Activated CD4-positive, alpha-beta memory T cell treated with anti-CD3 and anti-CD28 coated beads for 36 hours (primary cell): ENCODE measurements around the gene NT5C3A. TPM values are rescaled to one million over a fixed set of nuclear protein-coding genes. Genes with fewer than 3 reads are reported as not detected.

Experiments
- CTCF ChIA-PET: fragments of 350-600 bp; sonication (Branson Sonifier 250); formaldehyde crosslinking; loops from one replicate; lab custom pipeline; 2021; ENCODE audit warnings: antibody characterized with exemption, inconsistent platforms; lab: Charles Lee
- POLR2A ChIA-PET: fragments of 350-600 bp; sonication (Branson Sonifier 250); formaldehyde crosslinking; loops from one replicate; lab custom pipeline; 2021; ENCODE audit warnings: antibody characterized with exemption; lab: Charles Lee
- DNase-seq: peaks from one replicate; pipeline ENCODE4 v3.0.0-alpha.2; 2020
- H3K27ac Mint-ChIP-seq: one replicate; pipeline ENCODE4 v1.8.0; 2021; ENCODE audit warnings: mixed read lengths
- H3K27me3 Mint-ChIP-seq: one replicate; pipeline ENCODE4 v1.8.0; 2021; ENCODE audit warnings: mixed read lengths
- H3K36me3 Mint-ChIP-seq: one replicate; pipeline ENCODE4 v1.8.0; 2021; ENCODE audit warnings: mixed read lengths
- H3K4me1 Mint-ChIP-seq: one replicate; pipeline ENCODE4 v1.8.0; 2021; ENCODE audit warnings: low read depth, mixed read lengths
- H3K4me3 Mint-ChIP-seq: one replicate; pipeline ENCODE4 v1.8.0; 2021; ENCODE audit warnings: mild to moderate bottlenecking, mixed read lengths
- H3K9me3 Mint-ChIP-seq: one replicate; pipeline ENCODE4 v1.8.0; 2021; ENCODE audit warnings: mixed read lengths
- intact Hi-C: fragments of 100-400 bp; cut with micrococcal nuclease; formaldehyde crosslinking; loops from one replicate; pipeline ENCODE4 v1.15.1; 2023
- total RNA-seq, 2 experiments: library from RNA; stranded (reverse); gene quantifications; one replicate each; pipeline ENCODE4 v1.2.3, GENCODE V29; 2021

The NT5C3A gene
- total RNA-seq, 2 experiments from 2014 or later: 38.5 to 42.8 TPM

- Mint-ChIP-seq H3K36me3 (peaks cover 7% of the 10 kb centered on the region), H3K9me3 (no peaks in the 10 kb centered on the region), H3K27me3 (no peaks in the 10 kb centered on the region), H3K27ac (peak overlapping the region; percentile 72), H3K4me1 (peaks cover 53% of the 10 kb centered on the region), H3K4me3 (no peak overlapping the region)
- POLR2A ChIA-PET: no interaction called here
- intact Hi-C loops: loop anchor here (1.0 to 5.0 kb wide), 3 partner anchors 8 to 252 kb away; partner anchors contain the start of gene NT5C3A
- DNase-seq: no peak
- CTCF ChIA-PET: interaction anchor here (0.9 to 5.3 kb wide), 9 partner anchors 8 to 289 kb away, joined by 3 to 20 read pairs (median 5); partner anchors contain the start of genes NT5C3A and RP9
Measured at GRCh38 chr7:33054261-33054964, 8.2 kb downstream of the NT5C3A start.

- Mint-ChIP-seq H3K4me1 (peaks cover 52% of the 10 kb centered on the region), H3K4me3 (no peak overlapping the region), H3K36me3 (peaks cover 5% of the 10 kb centered on the region), H3K27me3 (no peaks in the 10 kb centered on the region), H3K9me3 (no peaks in the 10 kb centered on the region), H3K27ac (peak overlapping the region; percentile 72)
- ChIA-PET POLR2A (no interaction called here), CTCF (interaction anchor here (1.3 to 5.3 kb wide), 6 partner anchors 9 to 289 kb away, joined by 3 to 20 read pairs (median 5); partner anchors contain the start of genes NT5C3A and RP9)
- no peak for DNase-seq
- intact Hi-C loops: loop anchor here (1.0 to 5.0 kb wide), 3 partner anchors 9 to 251 kb away; partner anchors contain the start of gene NT5C3A
Measured at GRCh38 chr7:33053721-33054120, 8.9 kb downstream of the NT5C3A start.

GRCh38 chr7:33050535-33051318 lies 11.8 kb downstream of the NT5C3A start:
- intact Hi-C loops: loop anchor here (1.0 to 5.0 kb wide), 5 partner anchors 10 to 248 kb away; no protein-coding TSS in a partner anchor
- CTCF ChIA-PET: interaction anchor here (1.5 to 5.3 kb wide), 4 partner anchors 11 to 204 kb away, joined by 5 to 20 read pairs (median 14); partner anchors contain the start of gene NT5C3A
- Mint-ChIP-seq H3K27me3 (no peaks in the 10 kb centered on the region), H3K4me1 (peaks cover 44% of the 10 kb centered on the region), H3K36me3 (no peaks in the 10 kb centered on the region), H3K27ac (no peak overlapping the region), H3K9me3 (no peaks in the 10 kb centered on the region), H3K4me3 (no peak overlapping the region)
- DNase-seq: no peak
- POLR2A ChIA-PET: no interaction called here

GRCh38 chr7:33048704-33049103 lies 13.9 kb downstream of the NT5C3A start:
- no peaks in the 10 kb centered on the region for H3K36me3 Mint-ChIP-seq
- CTCF ChIA-PET: interaction anchor here (2.2 to 2.4 kb wide), 2 partner anchors 9 to 202 kb away, joined by 8 to 19 read pairs; no protein-coding TSS in a partner anchor
- POLR2A ChIA-PET: no interaction called here

GRCh38 chr7:33048257-33048656 lies 14.3 kb downstream of the NT5C3A start:
- CTCF ChIA-PET: interaction anchor here (0.6 to 2.4 kb wide), 3 partner anchors 8 to 202 kb away, joined by 4 to 19 read pairs (median 8); no protein-coding TSS in a partner anchor
- H3K36me3 Mint-ChIP-seq: no peaks in the 10 kb centered on the region
- no peak overlapping the region for H3K4me3 Mint-ChIP-seq
- peaks cover 42% of the 10 kb centered on the region for H3K4me1 Mint-ChIP-seq
- POLR2A ChIA-PET: no interaction called here
- no peak overlapping the region for H3K27ac Mint-ChIP-seq
- intact Hi-C loops: no loop called here
- no peaks in the 10 kb centered on the region for H3K27me3 Mint-ChIP-seq
- no peak for DNase-seq
- H3K9me3 Mint-ChIP-seq: no peaks in the 10 kb centered on the region

More at GRCh38 chr7:33048704-33049103, 13.9 kb downstream of the NT5C3A start:
- Mint-ChIP-seq H3K27ac (no peak overlapping the region), H3K9me3 (no peaks in the 10 kb centered on the region), H3K27me3 (no peaks in the 10 kb centered on the region), H3K4me1 (peaks cover 39% of the 10 kb centered on the region), H3K4me3 (no peak overlapping the region)
- intact Hi-C loops: no loop called here
- DNase-seq: no peak

- Mint-ChIP-seq H3K27me3 (no peaks in the 10 kb centered on the region), H3K9me3 (no peaks in the 10 kb centered on the region), H3K27ac (no peak overlapping the region), H3K36me3 (no peaks in the 10 kb centered on the region), H3K4me1 (peaks cover 39% of the 10 kb centered on the region), H3K4me3 (no peak overlapping the region)
- no peak for DNase-seq
- CTCF ChIA-PET: interaction anchor here (1.0 to 1.1 kb wide), 2 partner anchors 10 to 102 kb away, joined by 3 read pairs; no protein-coding TSS in a partner anchor
- POLR2A ChIA-PET: no interaction called here
- intact Hi-C loops: no loop called here
Measured at GRCh38 chr7:33044986-33045385, 17.6 kb downstream of the NT5C3A start.

GRCh38 chr7:33044401-33044718 lies 18.2 kb downstream of the NT5C3A start:
- CTCF ChIA-PET: interaction anchor here (1.0 to 1.1 kb wide), 2 partner anchors 10 to 101 kb away, joined by 3 read pairs; no protein-coding TSS in a partner anchor
- Mint-ChIP-seq H3K27me3 (no peaks in the 10 kb centered on the region), H3K4me1 (peaks cover 45% of the 10 kb centered on the region), H3K27ac (peak overlapping the region; percentile 0), H3K4me3 (no peak overlapping the region), H3K9me3 (no peaks in the 10 kb centered on the region), H3K36me3 (peaks cover 2% of the 10 kb centered on the region)
- intact Hi-C loops: no loop called here
- POLR2A ChIA-PET: no interaction called here
- DNase-seq: no peak

- intact Hi-C loops: no loop called here
- H3K4me1 Mint-ChIP-seq: peaks cover 46% of the 10 kb centered on the region
- peaks cover 2% of the 10 kb centered on the region for H3K36me3 Mint-ChIP-seq
- H3K9me3 Mint-ChIP-seq: no peaks in the 10 kb centered on the region
- no peaks in the 10 kb centered on the region for H3K27me3 Mint-ChIP-seq
- H3K27ac Mint-ChIP-seq: peak overlapping the region; percentile 5
- no peak overlapping the region for H3K4me3 Mint-ChIP-seq
- no peak for DNase-seq
- CTCF ChIA-PET: interaction anchor here (1.0 to 1.8 kb wide), 3 partner anchors 11 to 197 kb away, joined by 3 to 4 read pairs (median 3); no protein-coding TSS in a partner anchor
- POLR2A ChIA-PET: no interaction called here
Measured at GRCh38 chr7:33043501-33044400, 18.8 kb downstream of the NT5C3A start.

GRCh38 chr7:33041631-33042428 lies 20.7 kb downstream of the NT5C3A start:
- Mint-ChIP-seq H3K27me3 (no peaks in the 10 kb centered on the region), H3K4me1 (peaks cover 54% of the 10 kb centered on the region), H3K9me3 (no peaks in the 10 kb centered on the region), H3K4me3 (no peak overlapping the region), H3K36me3 (peaks cover 4% of the 10 kb centered on the region), H3K27ac (no peak overlapping the region)
- intact Hi-C loops: no loop called here
- CTCF ChIA-PET: interaction anchor here (1.8 to 3.2 kb wide), 3 partner anchors 12 to 195 kb away, joined by 4 to 20 read pairs (median 17); no protein-coding TSS in a partner anchor
- POLR2A ChIA-PET: interaction anchor here (1.3 kb wide), 1 partner anchor 20 kb away, joined by 4 read pairs; the partner anchor contains the start of gene NT5C3A
- no peak for DNase-seq

GRCh38 chr7:33040803-33041516 lies 21.6 kb downstream of the NT5C3A start:
- Mint-ChIP-seq H3K4me1 (peaks cover 60% of the 10 kb centered on the region), H3K9me3 (no peaks in the 10 kb centered on the region), H3K36me3 (peaks cover 4% of the 10 kb centered on the region), H3K27me3 (no peaks in the 10 kb centered on the region), H3K27ac (peak overlapping the region; percentile 78), H3K4me3 (peak overlapping the region; percentile 58)
- CTCF ChIA-PET: interaction anchor here (1.2 to 3.2 kb wide), 5 partner anchors 8 to 194 kb away, joined by 3 to 20 read pairs (median 13); partner anchors contain the start of gene RP9
- intact Hi-C loops: loop anchor here (1.0 kb wide), 2 partner anchors 9 to 149 kb away; no protein-coding TSS in a partner anchor
- peak; percentile 74 for DNase-seq
- POLR2A ChIA-PET: interaction anchor here (0.7 to 2.5 kb wide), 5 partner anchors 11 to 150 kb away, joined by 3 to 12 read pairs (median 4); partner anchors contain the start of gene NT5C3A
